ENCODE measurements around the gene WNK1. TPM values are rescaled to one million over a fixed set of nuclear protein-coding genes. Genes with fewer than 3 reads are reported as not detected.

The WNK1 gene
- total RNA-seq, 2 experiments from 2014 or later: 142 to 143 TPM

GRCh38 chr12:713281-713875, 39.0 kb upstream of the WNK1 start:
- DNase-seq (peak; percentile 80), ATAC-seq (peak; percentile 65)
- Mint-ChIP-seq H3K27ac (peak overlapping the region; percentile 78), H3K27me3 (no peaks in the 10 kb centered on the region), H3K4me1 (ENCODE audit: low read depth) (peaks cover 40% of the 10 kb centered on the region), H3K9me3 (no peaks in the 10 kb centered on the region), H3K4me3 (no peak overlapping the region), H3K36me3 (ENCODE audit: low read depth) (no peaks in the 10 kb centered on the region)
- ChIA-PET CTCF (interaction anchor here (1.0 to 1.7 kb wide), 6 partner anchors 11 to 138 kb away, joined by 3 to 7 read pairs (median 4); no protein-coding TSS in a partner anchor), POLR2A (interaction anchor here (0.9 to 3.5 kb wide), 6 partner anchors 9 to 69 kb away, joined by 3 to 15 read pairs (median 5); partner anchors contain the start of gene WNK1)
- no peak for TF ChIP-seq CTCF (IDR thresholded peaks at IDR 0.05)
- intact Hi-C loops (cut with micrococcal nuclease): loop anchor here (5.0 kb wide), 1 partner anchor 39 kb away; the partner anchor contains the start of gene WNK1

- H3K27me3 Mint-ChIP-seq: no peaks in the 10 kb centered on the region
- peaks cover 3% of the 10 kb centered on the region for H3K36me3 Mint-ChIP-seq (ENCODE audit: low read depth)
- ATAC-seq (peak; percentile 65), DNase-seq (peak; percentile 89)
- intact Hi-C loops (cut with micrococcal nuclease): loop anchor here (5.0 kb wide), 1 partner anchor 44 kb away; no protein-coding TSS in a partner anchor
- ChIA-PET POLR2A (interaction anchor here (0.6 to 2.0 kb wide), 8 partner anchors 11 to 153 kb away, joined by 3 to 7 read pairs (median 4); no protein-coding TSS in a partner anchor), CTCF (interaction anchor here (2.1 kb wide), 1 partner anchor 35 kb away, joined by 8 read pairs; no protein-coding TSS in a partner anchor)
- TF ChIP-seq CTCF (IDR thresholded peaks at IDR 0.05): no peak
- peaks cover 2% of the 10 kb centered on the region for H3K9me3 Mint-ChIP-seq
- peak overlapping the region; percentile 87 for H3K27ac Mint-ChIP-seq
- peaks cover 57% of the 10 kb centered on the region for H3K4me1 Mint-ChIP-seq (ENCODE audit: low read depth)
- H3K4me3 Mint-ChIP-seq: peak overlapping the region; percentile 20
Measured at GRCh38 chr12:716506-716905, 35.9 kb upstream of the WNK1 start.

GRCh38 chr12:718756-719102, 33.6 kb upstream of the WNK1 start:
- Mint-ChIP-seq H3K27me3 (no peaks in the 10 kb centered on the region), H3K27ac (peak overlapping the region; percentile 80), H3K4me1 (ENCODE audit: low read depth) (peaks cover 54% of the 10 kb centered on the region), H3K36me3 (ENCODE audit: low read depth) (peaks cover 3% of the 10 kb centered on the region), H3K4me3 (peak overlapping the region; percentile 40), H3K9me3 (peaks cover 2% of the 10 kb centered on the region)
- ATAC-seq: no peak
- POLR2A ChIA-PET: no interaction called here
- intact Hi-C loops (cut with micrococcal nuclease): loop anchor here (5.0 kb wide), 1 partner anchor 46 kb away; no protein-coding TSS in a partner anchor
- CTCF ChIA-PET: no interaction called here
- no peak for TF ChIP-seq CTCF (IDR thresholded peaks at IDR 0.05)
- no peak for DNase-seq

GRCh38 chr12:720231-720941, 32.0 kb upstream of the WNK1 start:
- no peak for TF ChIP-seq CTCF (IDR thresholded peaks at IDR 0.05)
- peak overlapping the region; percentile 11 for H3K27ac Mint-ChIP-seq
- ATAC-seq (no peak), DNase-seq (no peak)
- ChIA-PET CTCF (interaction anchor here (1.0 to 1.4 kb wide), 2 partner anchors 31 to 145 kb away, joined by 3 to 4 read pairs; no protein-coding TSS in a partner anchor), POLR2A (no interaction called here)
- no peak overlapping the region for H3K4me3 Mint-ChIP-seq
- H3K4me1 Mint-ChIP-seq (ENCODE audit: low read depth): peaks cover 58% of the 10 kb centered on the region
- H3K27me3 Mint-ChIP-seq: no peaks in the 10 kb centered on the region
- peaks cover 6% of the 10 kb centered on the region for H3K36me3 Mint-ChIP-seq (ENCODE audit: low read depth)
- intact Hi-C loops (cut with micrococcal nuclease): no loop called here
- H3K9me3 Mint-ChIP-seq: peaks cover 2% of the 10 kb centered on the region
